Fibroblast of skin of left quadriceps (primary cell): ENCODE results near the gene ADGRV1.
"Not testable (repeated sequence)": the region's sequence is repeated elsewhere in the genome, so short reads cannot be mapped to it uniquely, and the experiment has no call there.

Experiments used
- DNase-seq, 2 experiments: peaks; one replicate each; pipeline ENCODE4 v3.0.0-alpha.2; 2013; ENCODE audit warnings: low read depth in 2 of 2

Gene ADGRV1

DNA sequence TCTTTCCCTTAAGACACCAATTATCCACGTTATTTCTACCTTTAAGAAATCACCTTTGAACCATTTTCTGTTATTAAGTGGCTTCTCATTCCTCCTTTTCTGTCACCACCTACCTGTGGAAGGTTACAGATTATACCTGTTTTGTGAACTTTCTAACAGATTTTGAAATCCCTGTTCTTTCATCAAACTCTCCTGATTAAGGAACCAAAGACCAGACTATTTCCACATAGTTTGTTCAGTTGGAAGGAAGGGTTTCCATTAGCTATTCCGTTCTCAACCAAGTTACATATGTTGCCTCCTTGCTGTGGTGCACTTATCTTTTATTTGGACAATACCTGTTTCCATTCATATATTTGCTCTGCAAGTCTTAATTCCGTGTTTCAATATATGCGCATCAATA lies 343.6 kb downstream of the ADGRV1 start:
- no peak for DNase-seq

DNA sequence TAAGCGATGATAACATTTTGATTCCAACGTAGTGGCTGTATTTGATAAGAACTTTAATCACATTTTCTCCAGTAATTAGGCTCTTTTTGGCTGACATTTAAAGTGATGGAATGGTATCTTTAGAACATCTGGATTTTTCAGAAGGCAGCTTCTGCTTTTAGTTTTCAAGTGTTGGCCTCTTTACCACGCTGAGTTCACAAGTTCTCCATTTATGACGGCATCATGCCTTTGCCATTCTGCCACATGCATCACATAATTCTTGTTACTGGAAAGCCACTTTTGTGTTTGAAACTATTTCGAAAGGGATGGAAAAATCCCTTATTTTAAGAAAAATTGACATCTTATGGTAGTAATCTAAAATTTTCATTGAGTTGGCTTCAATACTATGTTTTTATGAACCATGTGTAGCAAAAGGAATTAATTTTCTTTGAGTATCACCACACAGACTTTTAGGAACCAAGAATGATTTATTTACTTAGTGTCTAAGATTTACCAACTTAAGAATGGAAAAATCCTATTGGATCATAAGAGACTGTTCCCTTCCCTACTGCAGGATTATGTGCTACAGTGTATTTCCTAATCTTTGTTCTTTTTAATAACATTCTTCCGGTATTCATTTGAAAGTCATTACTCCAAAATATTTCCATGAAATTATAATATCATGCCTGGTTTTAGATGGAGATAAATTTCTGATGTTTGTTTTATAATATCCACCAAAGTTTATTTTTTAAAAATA lies 344.2 kb downstream of the ADGRV1 start:
- no peak for DNase-seq

DNA sequence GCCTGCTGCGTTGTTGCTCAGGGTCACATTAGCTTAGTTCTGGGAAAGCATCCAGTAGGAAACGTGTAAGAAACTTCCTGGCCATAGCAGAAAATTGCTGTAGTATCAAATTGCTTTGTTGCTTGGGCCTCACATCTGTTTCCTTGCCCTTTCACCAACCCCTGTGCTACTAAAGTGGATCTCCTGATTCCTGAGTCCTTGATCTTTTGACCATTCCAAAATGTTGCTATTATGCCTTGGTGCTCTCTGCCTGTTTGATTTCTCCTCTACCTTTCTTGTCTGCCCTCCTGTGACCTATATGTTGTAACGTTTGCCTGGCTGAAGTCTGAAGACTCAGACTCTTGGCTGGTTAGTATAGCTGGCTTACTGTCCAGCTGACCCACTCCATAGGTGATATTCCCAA lies 350.5 kb downstream of the ADGRV1 start:
- no peak for DNase-seq

DNA sequence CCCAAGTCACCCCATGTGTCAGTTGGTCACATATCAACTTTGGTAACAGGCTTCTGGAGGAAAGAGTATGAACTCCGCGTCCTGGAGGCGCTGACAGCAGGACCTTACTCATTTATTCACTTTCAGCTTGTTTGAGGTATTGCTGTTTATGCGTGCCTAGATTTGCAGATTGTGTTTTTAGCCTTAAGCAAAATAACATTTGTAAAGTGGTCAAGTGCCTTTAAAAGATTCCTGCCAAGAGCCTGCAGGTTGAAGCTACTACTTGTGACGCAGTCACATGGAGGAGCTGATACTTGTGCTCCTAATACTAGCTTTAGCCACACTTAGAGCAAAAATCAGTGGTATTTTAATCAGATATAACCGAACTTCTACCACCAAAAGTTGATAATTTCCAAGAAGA lies 351.3 kb downstream of the ADGRV1 start:
- DNase-seq, result no peak

DNA sequence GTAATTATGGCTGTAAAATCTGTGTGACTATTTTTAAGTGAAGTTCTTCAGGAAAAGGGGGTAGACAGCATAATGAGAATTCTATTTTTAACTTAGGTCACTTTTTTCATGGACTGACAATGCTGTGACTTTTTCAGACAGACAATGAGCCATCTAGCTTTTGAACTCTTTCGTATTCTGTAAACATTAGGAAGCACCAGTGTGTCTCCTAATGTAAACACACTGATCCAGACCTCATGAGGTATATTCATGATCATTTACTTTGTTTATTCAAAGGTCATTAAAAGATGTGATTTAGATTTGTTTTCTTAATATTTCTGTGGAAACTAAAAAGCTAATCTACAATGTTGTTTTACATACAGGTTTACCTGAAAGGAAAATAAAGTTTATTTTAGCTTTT lies 352.6 kb downstream of the ADGRV1 start:
- no peak for DNase-seq

DNA sequence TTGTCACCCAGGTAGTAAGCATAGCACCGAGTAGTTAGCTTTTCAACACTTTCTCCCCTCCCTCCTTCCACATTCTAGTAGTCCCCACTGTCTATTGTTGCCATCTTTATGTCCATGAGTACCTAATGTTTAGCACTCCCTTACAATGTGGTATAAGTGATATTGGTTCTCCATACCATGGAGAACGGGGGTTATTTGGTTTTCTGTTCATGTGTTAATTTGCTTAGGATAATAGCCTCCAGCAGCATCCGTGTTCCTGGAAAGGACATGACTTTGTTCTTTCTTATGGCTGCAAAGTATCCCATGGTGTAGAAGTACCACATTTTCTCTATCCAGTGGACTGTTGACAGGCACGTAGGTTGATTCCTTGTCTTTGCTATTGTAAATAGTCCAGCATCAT lies 353.9 kb downstream of the ADGRV1 start:
- no peak for DNase-seq

DNA sequence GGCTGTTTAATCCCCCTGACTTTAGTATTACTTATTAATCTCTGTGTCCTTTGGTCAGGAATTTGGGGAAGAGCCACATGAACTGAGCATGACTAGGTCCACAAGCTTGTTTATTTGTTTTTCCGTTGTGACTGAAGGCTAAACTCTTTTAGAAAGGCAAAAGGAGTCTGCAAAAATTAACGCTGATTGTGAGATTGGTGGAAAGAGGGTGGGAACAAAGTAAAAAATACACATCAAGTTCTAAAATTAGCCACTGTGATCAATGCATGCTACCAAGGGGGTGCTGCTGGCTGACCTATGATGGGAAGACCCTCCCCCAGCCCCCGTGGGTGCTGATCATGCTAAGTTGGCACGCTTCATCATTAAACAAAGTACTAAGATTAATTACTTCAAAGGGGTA lies 356.8 kb downstream of the ADGRV1 start:
- no peak for DNase-seq

DNA sequence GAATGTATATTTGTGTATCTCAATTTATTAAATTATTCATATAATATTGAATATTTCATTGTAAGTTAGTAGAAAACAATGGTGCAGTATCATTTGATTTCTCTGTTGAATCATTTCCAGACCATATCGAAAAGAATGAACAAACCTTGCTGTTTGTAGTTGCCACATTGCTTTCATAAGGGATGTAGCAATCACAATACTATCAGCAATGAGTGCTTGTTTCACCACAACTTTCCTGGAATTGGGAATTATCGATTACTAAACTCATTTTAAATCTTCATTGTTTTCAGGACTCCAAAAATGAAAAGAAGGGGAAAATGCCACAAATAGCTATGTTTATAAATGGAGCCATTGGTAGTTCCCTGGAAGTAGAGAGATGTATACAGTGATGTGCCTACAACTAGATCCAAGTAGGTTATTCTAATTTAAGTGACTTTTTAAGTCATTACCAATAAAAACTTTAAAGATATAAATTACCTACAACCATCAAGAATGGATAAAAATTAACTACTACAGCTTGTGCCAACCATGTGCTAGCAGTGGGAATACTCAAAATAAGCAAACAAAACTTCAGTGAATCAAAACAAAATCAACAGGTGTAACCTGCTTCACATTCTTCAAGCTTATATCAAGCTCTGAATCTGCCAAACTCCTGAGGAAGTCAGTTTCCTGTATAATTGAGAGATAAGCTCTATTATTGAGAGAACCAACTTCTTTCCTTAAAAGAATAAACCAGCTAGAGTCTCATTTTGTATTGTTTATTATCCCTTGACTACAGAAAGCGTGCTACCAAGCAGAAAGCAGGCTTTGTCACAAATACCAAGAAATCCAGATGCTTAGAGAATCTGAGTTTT lies 358.6 kb downstream of the ADGRV1 start:
- DNase-seq, result no peak

DNA sequence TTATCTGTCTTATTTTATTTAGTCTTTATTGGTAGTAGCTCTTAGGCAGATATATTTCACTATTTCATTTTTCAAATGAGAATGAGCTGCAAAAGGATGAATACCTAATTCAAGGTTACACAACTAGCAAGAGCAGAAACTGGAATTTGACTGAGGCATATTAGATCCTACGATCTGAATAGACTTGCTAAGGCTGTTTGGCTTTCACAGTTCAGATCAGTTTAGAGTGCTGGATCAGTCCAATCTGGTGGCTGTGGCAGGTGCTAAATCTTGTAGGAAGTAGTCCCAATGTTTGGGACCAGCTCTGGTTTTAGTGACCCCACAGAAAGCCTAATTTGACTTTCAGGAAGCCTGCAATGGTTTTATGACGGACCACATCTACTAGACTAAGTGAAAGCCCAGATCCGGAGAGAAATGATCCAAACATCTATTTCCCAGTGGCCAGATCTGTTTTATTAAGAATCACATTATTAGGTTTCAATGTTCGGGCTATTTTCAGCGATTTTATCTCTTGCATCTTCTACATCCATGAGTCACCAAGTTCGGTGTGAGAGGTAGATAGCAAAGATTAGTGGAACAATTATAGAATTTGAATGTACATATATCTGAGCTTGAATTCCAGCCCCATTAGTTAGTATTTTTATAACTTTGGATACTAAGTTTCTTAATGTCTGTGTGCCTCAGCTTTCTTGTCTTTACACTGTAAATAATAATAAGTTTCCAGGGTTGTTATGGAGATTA lies 359.5 kb downstream of the ADGRV1 start:
- DNase-seq, result no peak

DNA sequence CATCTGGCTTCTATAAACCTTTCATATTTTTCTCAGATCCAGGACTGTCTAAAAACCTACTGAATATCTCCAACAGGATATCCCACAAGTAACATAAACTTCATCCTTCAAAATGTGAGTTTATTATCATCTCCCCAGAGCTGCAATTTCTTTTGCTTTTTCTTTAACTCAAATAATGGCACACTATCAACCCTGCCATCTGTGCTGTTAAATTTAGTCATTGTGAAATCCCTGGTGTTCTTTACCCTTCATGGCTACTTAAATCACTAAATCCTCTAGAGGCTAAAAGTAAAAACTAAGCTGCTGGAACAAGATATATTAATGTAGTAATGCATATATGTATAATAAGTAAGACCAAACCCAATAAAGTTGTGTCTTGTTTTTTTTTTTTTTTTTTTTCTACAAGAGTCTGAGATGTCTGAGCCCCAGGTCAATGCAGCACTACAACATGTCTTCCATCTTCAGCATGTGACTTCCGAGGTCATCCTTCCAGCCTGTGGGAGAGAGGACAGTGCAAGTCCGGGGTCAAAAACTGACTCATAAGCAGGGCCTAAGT lies 362.9 kb downstream of the ADGRV1 start:
- no peak for DNase-seq

DNA sequence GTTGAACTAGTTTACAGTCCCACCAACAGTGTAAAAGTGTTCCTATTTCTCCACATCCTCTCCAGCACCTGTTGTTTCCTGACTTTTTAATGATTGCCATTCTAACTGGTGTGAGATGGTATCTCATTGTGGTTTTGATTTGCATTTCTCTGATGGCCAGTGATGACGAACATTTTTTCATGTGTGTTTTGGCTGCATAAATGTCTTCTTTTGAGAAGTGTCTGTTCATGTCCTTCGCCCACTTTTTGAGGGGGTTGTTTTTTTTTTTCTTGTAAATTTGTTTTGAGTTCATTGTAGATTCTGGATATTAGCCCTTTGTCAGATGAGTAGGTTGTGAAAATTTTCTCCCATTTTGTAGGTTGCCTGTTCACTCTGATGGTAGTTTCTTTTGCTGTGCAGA lies 365.6 kb downstream of the ADGRV1 start:
- not testable (repeated sequence) for DNase-seq

DNA sequence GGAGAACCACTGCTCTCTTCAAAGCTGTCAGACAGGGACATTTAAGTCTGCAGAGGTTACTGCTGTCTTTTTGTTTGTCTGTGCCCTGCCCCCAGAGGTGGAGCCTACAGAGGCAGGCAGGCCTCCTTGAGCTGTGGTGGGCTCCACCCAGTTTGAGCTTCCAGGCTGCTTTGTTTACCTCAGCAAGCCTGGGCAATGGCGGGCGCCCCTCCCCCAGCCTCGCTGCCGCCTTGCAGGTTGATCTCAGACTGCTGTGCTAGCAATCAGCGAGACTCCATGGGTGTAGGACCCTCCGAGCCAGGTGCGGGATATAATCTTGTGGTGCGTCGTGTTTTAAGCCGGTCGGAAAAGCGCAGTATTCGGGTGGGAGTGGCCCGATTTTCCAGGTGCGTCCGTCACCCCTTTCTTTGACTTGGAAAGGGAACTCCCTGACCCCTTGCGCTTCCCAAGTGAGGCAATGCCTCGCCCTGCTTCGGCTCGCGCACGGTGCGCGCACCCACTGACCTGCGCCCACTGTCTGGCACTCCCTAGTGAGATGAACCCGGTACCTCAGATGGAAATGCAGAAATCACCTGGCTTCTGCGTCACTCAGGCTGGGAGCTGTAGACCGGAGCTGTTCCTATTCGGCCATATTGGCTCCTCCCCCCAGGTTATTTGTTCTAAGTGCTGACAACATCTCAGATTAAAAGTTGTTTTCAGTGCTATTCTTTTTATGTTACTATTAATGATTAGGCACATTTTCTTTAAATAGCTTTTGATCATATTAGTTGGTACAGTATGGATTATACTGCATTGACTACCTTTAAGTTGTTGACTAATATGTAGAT lies 370.6 kb downstream of the ADGRV1 start:
- not testable (repeated sequence) for DNase-seq

DNA sequence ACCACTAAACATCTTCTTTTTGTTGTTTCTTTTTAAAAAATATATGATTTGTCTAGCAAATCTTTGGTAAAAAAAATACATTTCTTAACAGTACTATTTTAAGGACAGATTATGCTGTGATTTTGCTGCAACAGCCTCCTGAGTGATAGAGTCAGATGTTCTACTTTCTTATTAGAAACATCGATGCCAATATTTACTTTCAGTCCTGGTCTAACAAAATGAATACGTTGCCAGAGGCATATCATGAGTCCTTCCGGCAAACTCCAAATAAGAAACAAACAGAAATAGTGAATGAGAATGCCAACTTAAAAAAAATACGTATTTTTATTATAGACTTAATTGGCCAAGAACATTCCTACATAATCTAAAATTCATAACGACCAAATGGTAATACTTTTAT lies 371.5 kb downstream of the ADGRV1 start:
- DNase-seq, result no peak

DNA sequence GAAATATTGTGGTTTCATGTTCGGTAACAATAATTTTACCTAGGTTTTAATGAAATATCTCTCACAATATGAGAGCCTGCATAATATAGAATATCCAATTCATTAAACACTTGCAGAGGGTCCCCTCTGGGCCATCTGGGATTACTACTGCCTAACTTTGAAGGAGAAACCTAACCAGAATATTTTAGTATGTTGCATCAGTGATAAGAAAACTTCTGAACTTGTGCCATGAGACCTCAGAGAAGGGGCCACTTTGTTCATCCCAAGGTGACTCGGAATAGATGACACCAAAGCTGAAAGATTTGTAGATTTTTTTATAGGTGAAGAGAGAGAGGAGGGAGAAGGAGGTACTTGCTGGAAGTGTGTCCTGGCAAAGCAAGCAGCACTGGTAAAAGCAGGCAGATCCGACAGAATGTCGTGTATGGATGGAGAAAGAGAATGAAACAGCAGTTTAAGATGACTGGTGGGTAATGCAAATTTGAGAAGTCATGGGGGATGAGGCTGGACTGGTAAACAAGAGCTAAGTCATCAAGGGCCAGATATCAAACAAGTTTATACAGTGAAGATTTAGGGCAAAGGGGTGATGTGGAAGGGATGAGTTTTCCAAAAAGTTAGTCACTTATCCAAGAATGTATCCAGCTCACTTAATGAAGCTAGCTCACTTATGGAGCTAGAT lies 372.3 kb downstream of the ADGRV1 start:
- DNase-seq, result no peak

DNA sequence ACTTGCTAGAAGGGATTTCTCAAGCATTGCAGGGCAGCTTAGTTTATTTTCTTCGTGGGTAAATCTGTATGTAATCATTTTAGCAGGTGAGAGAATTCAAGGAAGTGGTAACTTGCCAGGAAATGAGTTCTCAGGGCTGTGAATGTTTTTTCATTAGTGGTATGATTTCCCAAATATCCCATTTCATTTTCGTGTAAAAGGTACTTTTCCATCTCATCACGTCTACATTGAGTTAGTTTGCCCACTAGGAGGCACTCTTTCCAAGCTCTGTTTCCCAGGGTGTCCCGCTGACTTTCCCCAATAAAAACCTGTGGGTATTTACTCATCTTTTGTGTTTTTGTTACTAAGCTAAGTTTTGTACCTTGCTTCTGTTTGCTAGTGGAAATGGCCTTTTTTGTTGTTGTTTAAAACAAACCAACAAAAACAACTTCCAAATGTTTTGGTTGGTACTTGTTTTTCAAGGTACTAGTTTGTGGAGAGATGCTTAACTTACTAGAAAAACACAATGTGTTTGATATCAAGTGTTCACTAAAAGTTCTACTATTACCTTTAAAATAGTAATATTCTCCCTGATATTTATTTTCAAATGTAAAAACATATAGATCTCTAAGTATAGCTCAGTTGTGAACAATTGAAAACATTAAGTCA lies 373.6 kb downstream of the ADGRV1 start:
- peak; percentile 29 to 36 for DNase-seq

DNA sequence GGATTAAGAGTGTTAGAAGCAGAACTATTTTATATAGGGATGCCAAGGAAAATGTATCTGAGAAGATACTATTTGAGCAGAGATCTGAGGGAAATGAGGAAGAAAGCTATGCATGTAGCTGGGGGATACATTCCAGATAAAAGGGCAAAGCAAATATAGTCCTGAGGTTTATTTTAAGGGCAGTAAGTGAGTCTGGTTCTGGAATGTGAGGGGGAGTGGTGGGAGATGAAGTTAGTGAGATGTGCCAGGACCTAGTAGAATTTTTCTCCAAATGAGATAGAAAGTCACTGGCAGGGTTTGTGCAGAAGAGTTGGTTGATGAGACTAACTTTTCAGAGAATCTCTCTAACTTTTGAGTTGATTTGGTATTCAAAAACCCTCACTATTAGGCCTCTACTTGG lies 374.7 kb downstream of the ADGRV1 start:
- DNase-seq, result no peak

DNA sequence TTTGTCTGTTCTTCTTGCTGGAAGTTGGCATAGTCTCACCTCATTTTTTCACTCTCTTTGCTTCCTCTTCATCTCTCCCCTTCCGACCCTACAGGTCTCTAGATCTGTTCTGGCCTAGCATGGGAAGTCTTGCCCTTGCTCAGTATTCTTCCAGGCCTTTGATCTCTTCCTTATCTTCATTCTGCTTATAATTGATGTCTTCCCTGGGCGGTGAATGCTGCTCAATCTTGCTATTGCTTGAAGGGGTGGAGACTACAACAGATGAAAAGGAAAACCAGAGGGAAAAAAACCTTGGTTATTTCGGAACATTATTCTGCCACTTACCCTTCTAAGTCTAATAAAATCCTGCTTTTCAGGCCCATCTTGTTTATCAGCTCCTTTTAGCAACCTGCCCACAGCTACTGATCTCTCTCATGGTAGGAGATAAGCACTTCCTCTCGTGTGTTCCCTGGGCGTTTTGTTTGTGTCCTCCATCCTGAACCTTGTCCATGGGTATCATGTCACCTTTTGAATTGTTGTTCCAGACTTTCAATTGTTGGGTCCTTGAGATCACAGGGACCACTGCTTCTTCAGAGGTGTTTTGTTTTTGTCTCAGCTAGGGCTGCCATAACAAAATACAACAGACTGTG lies 375.6 kb downstream of the ADGRV1 start:
- DNase-seq, result no peak

DNA sequence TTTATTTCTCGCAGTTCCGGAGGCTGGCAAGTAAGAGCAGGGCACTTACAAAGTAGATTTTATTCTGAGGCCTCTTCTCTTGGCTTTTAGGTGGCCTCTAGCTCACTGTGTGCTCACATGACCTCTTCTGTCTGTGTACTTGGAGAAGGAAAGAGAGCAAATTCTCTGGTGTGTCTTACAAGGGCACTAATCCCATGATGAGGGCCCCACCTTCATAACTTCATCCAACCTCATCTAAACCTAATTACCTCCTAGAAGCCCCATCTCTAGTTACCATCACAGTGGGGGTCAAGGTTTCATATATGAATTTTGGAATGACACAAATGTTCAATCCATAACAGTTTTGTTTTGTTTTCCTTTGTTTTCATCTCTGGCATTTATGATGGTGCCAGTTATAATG lies 376.1 kb downstream of the ADGRV1 start:
- no peak for DNase-seq

DNA sequence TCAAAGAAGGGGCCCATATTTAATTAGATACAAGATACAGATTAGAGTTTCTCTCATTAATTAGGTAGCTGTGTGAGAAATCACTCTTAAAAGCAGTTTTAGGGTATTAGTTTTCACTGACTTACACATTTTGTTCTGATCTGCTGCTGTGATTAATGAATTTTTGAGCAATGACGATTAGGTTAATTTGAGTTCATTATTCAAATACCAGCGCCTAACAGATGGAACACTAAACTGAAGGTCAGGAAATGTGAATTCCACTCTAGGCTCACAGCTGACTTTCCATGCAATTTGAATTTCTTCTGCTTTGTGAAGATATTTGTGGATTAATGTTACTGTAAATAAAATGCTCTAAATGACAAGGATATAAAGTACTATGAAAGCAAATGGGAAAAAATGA lies 380.6 kb downstream of the ADGRV1 start:
- DNase-seq, result peak; percentile 27 to 30
